ENCODE measurements around the gene ARHGAP8.

DNA sequence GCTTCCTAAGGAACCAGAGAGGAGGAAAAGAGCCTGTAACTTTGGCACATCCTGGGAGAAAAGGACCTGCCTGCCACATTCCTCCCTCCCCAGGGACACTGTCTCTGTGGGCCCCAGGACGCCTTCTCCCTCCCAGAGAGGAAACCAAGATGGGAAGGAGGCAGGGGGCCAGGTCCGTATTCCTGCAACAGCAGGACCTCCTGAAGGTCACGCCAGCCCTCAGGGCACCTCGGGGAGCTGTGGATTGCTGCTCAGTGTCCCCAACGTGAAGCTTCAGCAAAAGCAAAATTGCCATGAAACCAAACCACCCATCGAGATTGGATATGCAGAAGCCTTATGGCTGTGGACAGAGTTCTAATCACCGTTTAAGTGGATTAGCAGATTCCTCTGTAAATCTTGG is 86.7 kb downstream of the ARHGAP8 start:
- TF ChIP-seq, protein P1, sequence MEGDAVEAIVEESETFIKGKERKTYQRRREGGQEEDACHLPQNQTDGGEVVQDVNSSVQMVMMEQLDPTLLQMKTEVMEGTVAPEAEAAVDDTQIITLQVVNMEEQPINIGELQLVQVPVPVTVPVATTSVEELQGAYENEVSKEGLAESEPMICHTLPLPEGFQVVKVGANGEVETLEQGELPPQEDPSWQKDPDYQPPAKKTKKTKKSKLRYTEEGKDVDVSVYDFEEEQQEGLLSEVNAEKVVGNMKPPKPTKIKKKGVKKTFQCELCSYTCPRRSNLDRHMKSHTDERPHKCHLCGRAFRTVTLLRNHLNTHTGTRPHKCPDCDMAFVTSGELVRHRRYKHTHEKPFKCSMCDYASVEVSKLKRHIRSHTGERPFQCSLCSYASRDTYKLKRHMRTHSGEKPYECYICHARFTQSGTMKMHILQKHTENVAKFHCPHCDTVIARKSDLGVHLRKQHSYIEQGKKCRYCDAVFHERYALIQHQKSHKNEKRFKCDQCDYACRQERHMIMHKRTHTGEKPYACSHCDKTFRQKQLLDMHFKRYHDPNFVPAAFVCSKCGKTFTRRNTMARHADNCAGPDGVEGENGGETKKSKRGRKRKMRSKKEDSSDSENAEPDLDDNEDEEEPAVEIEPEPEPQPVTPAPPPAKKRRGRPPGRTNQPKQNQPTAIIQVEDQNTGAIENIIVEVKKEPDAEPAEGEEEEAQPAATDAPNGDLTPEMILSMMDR (IDR thresholded peaks at IDR 0.05; ENCODE audit: insufficient read depth, low read length) = no peak
- TF ChIP-seq POLR2AphosphoS5 (IDR thresholded peaks at IDR 0.05; ENCODE audit: low read depth) (no peak), GABPA (IDR thresholded peaks at IDR 0.05; ENCODE audit: low read depth) (no peak), SPI1 (IDR thresholded peaks at IDR 0.05; ENCODE audit: borderline replicate concordance, low read depth) (no peak)
- TF ChIP-seq, protein P2, sequence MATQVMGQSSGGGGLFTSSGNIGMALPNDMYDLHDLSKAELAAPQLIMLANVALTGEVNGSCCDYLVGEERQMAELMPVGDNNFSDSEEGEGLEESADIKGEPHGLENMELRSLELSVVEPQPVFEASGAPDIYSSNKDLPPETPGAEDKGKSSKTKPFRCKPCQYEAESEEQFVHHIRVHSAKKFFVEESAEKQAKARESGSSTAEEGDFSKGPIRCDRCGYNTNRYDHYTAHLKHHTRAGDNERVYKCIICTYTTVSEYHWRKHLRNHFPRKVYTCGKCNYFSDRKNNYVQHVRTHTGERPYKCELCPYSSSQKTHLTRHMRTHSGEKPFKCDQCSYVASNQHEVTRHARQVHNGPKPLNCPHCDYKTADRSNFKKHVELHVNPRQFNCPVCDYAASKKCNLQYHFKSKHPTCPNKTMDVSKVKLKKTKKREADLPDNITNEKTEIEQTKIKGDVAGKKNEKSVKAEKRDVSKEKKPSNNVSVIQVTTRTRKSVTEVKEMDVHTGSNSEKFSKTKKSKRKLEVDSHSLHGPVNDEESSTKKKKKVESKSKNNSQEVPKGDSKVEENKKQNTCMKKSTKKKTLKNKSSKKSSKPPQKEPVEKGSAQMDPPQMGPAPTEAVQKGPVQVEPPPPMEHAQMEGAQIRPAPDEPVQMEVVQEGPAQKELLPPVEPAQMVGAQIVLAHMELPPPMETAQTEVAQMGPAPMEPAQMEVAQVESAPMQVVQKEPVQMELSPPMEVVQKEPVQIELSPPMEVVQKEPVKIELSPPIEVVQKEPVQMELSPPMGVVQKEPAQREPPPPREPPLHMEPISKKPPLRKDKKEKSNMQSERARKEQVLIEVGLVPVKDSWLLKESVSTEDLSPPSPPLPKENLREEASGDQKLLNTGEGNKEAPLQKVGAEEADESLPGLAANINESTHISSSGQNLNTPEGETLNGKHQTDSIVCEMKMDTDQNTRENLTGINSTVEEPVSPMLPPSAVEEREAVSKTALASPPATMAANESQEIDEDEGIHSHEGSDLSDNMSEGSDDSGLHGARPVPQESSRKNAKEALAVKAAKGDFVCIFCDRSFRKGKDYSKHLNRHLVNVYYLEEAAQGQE (IDR thresholded peaks at IDR 0.05; ENCODE audit: insufficient replicate concordance, low read depth) = no peak

Measured in HL-60 (cell line).